GM10847 (cell line): ENCODE measurements around the gene ADAMTS16.

Experiments
- POLR2A ChIP-seq: IDR thresholded peaks from 2 replicates; pipeline ENCODE4 v1.6.1; 2011; ENCODE audit not compliant: insufficient read length; ENCODE audit errors: extremely low read depth

Gene ADAMTS16

GRCh38 chr5:5298068-5298633 is 158.0 kb downstream of the ADAMTS16 start:
- TF ChIP-seq POLR2A: no peak

- TF ChIP-seq POLR2A: no peak
These were observed 158.9 kb downstream of the ADAMTS16 start for GRCh38 chr5:5298841-5299541.

- no peak for TF ChIP-seq POLR2A
These were observed 161.0 kb downstream of the ADAMTS16 start for GRCh38 chr5:5301176-5301575.

DNA sequence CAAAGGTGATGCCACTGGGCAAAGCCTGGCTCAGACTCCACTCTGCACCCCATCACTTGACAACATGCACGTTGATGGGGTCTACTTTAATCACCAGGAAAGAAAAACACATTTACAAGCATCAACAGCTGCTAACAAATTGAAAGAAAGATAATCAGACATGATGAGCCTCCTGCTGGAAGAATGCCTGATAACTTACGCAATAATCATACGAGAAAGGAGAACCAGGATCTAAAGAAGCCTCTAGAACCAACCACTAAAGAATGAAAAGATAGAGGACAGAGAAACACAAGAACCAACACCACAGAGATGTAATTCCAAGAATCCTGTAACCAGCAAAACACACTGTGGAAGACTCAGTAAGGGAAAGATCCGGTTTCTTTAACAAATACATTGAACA is 162.1 kb downstream of the ADAMTS16 start:
- no peak for TF ChIP-seq POLR2A

DNA sequence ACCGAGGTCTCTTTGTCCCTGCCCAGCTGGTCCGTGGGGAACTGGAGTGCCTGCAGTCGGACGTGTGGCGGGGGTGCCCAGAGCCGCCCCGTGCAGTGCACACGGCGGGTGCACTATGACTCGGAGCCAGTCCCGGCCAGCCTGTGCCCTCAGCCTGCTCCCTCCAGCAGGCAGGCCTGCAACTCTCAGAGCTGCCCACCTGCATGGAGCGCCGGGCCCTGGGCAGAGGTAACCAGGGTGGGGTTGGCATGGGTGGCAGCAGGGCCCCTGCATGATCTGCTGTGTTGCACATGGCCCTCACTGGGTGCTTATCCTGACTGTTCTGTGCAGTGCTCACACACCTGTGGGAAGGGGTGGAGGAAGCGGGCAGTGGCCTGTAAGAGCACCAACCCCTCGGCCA is 163.1 kb downstream of the ADAMTS16 start:
- no peak for TF ChIP-seq POLR2A

- TF ChIP-seq POLR2A: no peak
These were observed 164.4 kb downstream of the ADAMTS16 start for GRCh38 chr5:5304361-5305020.

DNA sequence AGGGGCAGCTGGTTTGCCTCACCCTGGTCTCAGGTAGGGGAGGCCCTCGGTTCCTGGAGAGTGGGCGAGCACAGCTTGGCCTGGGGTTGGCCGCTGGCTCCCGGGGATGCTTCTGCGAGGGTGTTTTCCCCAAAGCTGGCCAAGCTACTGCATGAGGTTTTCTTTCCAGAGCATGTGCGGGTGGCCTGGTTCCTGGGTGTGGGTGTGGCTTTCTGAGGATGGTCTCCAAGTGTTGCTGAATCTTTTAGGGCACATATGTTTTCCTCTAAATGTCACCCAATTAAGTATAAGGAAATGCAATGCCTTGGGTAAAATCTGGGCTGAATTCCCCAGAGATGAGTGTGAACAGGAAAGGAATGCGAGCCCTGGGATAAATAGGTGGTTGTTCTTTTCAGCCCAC is 166.6 kb downstream of the ADAMTS16 start:
- no peak for TF ChIP-seq POLR2A

GRCh38 chr5:5308319-5308718 is 168.2 kb downstream of the ADAMTS16 start:
- TF ChIP-seq POLR2A: no peak

- no peak for TF ChIP-seq POLR2A
These were observed 169.5 kb downstream of the ADAMTS16 start for GRCh38 chr5:5309645-5310044.

DNA sequence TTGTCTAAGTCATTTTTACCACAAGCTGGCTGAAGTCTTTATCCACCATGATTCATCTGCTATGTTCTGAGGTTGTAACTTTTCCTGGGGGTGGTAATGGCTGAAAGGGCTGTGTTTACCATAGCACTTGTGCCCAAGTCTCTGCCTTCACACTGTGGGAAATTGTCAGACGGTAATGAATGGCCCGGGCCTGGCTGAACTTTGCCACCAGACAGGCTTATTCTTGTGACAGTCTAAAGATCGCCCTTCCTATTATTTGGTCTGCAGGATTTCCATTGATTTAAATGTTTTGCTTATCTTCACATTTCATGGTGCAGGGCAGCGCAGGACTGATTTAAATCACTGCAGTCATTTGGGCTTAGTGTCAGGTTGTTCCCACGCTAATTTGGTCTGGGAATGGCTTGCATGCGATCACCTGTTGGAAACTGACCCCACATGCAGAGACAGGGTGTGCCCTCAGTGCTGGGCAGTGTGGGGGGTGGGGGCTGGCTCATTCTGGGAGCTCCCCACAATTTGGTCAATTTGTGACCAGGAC is 173.0 kb downstream of the ADAMTS16 start:
- TF ChIP-seq POLR2A: no peak

DNA sequence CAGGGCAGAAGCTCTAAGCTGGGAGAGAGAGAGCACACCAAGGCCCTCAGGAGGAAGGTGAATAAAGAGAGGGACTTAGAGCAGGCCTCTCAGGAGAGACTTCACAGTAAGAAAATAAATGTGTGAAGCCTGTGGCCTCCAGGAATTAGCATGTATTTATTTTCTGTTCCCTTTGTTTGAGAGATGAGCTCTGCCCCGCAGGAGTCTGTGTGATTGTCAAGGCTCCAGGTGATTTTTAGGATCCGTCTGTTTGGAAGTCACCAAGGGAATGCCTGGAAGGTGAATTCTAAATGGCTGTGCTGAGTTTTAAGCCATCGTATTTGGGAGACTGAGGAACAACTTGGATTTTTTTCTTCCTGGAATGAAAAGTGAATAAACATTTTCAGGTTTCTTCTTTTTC is 174.0 kb downstream of the ADAMTS16 start:
- TF ChIP-seq POLR2A: no peak

GRCh38 chr5:5314626-5315025 is 174.5 kb downstream of the ADAMTS16 start:
- no peak for TF ChIP-seq POLR2A

DNA sequence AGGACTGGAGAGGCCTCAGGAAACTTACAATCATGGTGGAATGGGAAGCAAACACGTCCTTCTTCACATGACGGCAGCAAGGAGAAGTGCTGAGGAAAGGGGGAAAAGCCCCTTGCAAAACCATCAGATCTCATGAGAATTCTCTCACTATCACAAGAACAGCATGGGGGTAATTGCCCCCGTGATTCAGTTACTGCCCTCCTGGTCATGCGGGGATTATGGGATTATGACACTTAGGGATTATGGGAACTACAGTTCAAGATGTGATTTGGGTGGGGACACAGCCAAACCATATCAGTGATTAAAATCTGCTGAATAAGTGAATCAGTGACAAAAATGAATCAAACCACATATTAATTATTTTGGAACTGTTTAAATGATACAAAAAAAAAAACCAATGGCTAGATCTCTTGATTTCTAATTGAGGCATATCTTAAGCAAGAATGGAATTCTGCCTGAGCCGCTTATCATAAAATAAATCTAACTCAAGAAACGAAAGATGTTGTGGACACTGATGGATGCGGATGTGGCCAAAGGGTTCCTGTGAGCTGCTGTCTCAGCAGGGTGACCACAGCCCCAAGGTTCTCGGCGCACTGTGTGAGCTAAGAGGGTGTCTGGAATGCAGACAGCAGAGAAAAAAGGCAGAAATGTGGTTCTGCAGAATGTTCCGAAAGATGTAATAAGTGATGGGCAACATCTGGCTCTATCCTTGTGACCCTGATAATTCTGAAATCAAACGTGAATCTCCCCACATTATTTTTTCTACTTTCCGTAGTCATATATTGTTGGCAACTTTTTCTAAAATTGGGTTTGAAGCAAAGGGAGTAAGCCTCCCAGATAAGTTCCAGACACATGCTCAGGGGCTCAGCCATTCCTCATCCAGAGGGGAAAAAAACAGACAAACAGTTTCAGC is 175.2 kb downstream of the ADAMTS16 start:
- no peak for TF ChIP-seq POLR2A

DNA sequence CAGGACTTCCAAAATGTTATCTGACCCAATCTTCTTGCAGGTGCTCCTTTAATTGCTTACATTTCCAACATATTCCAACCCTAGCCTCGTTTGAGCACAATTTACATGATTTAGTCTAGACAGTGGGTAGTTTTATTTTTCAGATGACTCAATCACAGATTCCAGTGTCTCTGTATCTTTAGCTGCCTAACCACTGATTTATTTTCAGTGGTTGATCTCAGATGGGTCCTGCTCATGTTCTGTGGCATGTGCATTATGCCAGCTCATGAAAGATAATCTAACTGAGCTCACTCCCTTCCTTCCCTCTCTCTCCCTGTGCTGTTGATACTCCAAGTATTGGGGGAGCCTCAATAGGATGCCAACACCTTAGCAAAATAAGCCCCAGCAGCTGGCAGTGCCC is 176.2 kb downstream of the ADAMTS16 start:
- TF ChIP-seq POLR2A: no peak

- TF ChIP-seq POLR2A: no peak
These were observed 177.8 kb downstream of the ADAMTS16 start for GRCh38 chr5:5317976-5318375.

GRCh38 chr5:5318426-5319190 is 178.5 kb downstream of the ADAMTS16 start:
- TF ChIP-seq POLR2A: no peak
